Activated CD4-positive, alpha-beta T cell treated with anti-CD3 and anti-CD28 coated beads, Interleukin-2, Interleukin-6, amounts not matched to agents 100 ng/mL and 50 ng/mL, durations not matched to agents 16 hours and 8 hours (primary cell): Measurements from ENCODE around the gene CACFD1.

ENCODE experiments used
- DNase-seq: peaks from one replicate; pipeline ENCODE4 v3.0.0-alpha.2; 2020

The CACFD1 gene

DNA sequence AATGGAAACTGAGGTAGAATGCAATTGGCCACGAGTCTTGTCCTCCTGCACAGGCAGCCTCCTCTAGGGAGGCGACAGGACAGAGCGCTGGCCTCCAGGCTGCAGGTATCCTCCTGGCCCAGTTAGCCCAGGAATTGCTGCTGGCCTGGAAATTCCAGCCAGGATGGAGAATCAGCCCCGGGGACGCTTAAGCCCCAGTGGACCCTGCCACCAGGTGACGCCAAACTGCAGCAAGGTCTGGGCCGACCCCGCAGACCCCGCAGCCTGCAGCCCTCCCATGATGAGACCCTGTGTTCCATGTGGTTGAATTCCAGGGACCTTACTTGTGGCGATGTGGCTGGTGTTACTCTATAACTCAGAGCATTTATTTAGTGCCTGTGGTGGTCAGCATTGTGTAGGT is 7.3 kb downstream of the CACFD1 start:
- no peak for DNase-seq

DNA sequence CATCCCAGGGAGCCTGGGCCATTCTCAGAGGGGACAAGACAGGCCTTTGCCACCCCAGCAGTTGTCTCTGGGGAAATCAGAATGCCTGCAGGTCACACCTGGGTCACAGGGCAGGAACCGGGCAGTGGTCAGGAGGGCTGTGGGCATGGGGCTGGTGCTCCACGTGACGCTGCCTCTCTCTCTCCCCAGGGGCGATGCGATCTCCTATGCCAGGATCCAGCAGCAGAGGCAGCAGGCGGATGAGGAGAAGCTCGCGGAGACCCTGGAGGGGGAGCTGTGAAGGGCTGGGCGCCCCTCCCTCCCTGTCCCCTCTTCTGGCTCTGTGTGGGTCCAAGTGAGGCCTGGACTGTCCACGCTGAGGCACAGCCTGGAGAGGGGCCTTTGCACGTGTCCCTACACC is 8.6 kb downstream of the CACFD1 start:
- DNase-seq, result no peak

DNA sequence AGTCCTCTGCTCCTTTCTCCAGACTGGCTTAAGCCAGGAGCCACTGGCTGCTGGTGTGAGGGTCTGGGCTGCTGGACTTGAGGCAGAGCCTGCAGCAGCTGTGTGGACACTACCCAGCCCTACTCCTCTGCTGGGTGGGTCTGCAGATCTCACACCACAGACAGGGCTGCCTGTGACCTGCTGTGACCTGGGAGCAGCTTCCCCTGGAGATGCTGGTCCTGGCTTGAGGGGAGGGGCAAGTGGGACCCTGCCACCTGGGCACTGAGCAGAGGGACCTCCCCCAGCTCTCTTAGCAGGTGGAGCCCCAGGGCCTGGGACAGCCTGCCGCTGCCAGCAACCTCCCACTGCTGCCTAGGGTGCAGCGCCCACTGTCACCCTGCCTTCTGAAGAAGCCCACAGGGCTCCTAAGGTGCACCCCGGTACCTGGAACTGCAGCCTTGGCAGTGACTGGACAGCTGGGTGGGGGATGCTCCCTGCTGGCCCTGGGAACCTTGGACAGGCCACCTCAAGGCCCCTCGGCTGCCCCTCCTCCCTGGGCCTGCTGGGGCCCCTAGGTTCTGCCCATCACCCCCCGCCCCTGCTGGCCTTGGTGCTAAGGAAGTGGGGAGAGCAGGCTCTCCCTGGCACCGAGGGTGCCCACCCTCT is 9.1 kb downstream of the CACFD1 start:
- DNase-seq, result no peak

DNA sequence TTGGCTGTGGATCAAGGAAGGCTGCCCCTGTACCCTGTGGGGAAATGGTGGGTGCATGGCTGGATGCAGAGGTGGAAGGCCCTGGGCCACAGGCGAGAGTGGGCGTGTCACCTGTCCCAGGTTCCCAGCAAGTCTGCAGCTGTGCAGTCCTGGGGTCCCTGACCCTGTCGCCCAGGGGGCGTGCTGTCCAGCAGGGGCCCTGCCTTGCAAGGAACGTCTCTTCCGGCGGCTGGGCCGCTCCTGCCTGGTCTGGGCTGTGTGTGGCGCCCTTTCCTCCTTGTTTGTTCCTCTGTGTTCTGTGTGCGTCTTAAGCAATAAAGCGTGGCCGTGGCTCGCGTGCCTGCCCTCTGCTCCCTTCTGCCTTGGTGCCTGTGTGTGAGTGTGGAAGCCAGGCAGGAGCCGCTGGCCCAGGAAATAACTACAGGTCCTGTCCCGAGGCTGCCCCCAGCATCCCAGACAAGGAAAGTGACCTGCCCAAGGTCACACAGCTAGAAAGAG is 10.7 kb downstream of the CACFD1 start:
- DNase-seq, result no peak

DNA sequence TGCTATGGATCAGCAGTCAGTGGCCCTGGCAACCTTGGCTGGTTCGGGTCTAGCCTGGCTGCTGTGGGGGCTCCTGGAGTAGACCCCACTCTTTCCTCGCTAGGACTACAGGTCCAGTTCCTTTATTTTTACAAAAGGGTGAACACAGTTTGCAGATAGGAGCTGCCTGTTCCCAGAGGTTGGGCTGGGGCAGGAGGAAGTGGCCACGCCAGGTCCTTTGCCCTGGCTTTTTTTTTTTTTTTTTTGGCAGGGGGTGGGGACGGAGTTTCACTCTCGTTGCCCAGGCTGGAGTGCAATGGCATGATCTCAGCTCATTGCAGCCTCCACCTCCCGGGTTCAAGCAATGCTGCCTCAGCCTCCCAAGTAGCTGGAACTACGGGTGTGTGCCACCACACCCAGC is 11.2 kb downstream of the CACFD1 start:
- DNase-seq, result no peak

DNA sequence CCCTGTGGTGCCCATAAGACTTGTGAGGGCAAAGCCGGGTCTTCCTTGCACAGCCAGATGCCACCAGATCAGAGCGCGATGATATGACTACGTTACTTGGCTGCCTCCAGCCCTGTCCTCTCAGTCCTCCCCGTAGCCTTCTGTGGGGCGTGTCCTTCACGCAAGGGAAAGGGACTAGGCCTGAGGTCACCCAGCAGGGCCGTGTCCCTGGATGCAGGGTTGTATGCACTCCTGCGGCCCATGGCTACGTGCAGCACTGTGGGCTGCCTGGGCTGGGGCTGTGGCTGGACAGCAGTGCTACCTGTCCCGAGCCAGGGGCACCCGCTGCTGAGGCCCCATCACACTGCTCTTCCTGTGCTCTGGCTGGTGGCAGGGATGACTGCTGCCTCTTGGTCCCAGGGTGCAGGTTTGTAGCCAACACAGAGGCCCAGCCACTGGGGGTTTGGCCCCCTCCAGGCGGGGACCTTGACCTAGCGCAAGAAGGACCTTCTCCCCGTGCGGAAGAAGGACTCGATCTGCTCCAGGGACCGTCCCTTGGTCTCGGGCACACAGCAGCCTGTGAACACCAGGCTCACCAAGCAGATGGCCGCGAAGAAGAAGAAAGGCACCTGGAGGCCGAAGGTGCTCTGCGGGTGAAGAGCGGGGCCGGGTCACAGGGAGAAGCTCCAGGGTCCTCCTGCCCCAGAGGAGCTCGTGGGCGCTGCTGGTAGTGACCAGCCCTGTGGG is 11.9 kb downstream of the CACFD1 start:
- DNase-seq, result no peak

DNA sequence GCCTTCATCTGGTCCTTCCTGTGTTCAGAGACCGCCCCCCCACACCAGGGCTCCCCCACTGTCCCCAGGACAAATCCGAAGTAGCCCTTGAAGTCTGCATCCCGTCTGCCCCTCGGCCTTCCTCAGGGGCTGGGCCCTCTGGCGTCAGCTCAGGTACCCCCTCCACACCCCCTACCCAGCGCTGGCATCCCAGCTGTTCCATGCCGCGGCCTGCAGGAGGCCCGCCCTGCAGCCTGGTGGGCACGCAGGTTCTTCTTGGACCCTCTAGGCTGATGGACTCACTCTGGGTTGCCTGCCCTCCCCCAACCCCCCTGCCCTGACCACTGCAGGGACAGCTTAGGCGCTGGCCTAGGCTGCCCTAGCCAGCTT is 12.5 kb downstream of the CACFD1 start:
- no peak for DNase-seq

DNA sequence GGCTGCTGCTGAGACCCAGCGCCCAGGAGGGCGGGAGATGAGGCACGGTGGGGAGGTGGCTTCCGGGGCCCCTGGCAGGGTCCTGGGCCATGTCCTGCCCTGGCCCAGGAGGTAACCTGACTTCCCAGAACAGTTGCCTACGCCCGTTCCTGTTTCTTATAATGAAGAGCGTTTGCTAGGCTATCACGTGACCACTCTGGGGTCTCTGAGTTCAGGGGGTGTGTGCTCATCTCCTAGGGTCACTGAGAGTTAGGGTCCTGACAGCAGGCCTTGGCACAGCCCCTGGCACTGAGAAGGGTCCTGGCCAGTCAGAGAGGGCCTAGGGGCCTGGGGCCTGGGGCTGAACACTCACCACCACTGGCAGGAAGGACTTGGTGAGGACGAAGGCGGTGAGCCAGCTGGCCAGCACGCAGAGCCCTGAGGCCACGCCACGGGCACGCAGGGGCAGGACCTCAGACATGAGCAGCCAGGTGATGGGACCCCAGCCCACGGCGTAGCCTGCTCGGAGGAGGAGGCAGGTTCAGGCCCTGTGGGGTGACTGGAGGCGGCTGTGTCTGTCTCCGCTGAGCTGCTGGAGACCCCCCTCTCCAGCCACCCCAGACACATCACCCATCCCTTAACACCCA is 13.1 kb downstream of the CACFD1 start:
- DNase-seq, result no peak

DNA sequence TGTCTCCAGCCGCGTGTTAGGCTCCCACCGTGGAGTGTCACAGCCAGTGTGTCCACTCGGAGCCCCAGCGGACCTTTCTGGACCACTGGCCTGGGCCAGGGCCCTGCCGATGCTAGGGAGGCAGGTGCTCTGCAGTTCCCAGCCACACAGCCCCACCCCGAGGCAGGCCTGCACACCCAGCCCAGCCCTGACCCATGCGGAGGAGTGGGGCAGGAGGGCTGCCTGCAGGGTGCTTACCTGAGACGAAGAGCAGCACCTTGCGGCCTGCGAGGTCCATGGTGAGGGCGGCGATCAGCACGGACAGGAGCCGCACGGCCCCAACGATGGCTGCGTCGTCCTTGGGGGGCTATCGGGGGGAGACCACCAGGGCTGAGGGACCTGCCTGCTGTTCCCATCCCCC is 14.0 kb downstream of the CACFD1 start:
- DNase-seq, result no peak

DNA sequence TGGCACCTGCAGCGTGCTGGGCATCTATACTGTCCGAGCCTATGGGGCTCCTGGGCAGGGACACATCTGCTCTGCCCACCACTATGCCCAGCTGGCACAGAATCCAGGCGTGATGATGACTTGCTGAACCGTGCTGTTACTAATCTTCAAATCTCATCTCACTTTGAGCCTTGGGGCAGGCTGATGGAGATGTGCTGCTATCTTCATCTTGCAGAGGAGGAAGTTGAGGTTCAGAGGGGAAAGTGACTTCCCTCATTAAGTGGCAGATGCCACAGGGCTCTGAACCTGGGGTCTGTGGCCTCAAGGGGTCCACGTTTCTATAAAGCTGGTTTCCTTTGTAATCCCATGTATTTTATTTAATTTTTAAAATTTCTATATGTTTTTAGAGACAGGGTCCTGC is 14.4 kb downstream of the CACFD1 start:
- no peak for DNase-seq

DNA sequence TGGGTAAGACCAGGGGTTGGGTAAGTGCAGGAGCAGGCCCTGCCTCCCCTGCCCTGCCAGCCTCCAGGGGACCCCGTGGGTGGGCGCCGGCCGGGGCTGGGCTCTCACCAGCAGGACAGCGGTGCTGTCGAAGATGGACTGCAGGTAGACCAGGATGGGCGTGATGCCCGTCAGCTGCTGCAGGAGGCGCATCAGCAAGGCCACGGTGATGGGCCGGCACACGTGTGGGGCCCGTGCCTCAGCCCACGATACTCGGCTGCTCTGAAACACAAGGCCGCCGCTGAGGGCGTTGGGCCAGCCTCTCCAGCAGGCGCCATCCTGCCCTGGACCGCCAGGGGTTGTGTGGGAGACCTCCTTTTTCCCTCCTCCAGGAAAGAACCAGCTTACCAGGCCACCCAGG is 15.1 kb downstream of the CACFD1 start:
- DNase-seq, result no peak

DNA sequence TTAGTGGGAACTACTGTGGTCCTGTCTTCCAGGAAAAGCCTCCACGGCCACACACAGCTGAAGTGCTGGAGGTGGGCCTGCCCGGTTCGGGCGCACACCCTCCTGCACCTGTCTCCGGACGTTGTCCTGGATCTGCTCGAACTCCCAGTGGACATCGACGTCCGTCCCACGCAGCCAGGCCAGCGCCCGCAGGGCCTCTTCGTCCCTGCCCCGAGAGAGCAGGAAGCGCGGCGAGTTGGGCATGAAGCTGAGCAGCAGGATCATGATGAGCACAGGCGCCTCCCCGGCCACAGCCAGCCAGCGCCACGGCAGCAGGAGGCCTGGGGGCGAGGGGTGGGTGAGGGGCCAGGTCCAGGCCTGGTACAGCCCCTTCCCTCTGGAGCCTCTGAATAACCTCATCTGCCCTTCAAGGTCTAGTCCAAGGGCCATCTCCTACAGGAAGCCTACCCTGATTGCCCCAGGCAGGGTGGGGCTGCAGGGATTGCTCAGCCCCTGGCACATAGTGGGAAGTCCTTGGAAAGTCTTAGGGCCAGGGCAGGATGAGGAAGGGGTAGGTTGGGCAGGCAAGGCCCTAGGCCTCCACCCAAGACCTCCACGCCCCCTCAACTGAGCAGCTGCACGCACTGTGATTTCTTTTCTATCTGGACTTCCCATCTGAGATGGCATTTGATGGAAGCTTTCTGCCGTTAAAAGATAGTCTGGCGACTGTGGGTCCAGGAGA is 15.7 kb downstream of the CACFD1 start:
- DNase-seq, result no peak

DNA sequence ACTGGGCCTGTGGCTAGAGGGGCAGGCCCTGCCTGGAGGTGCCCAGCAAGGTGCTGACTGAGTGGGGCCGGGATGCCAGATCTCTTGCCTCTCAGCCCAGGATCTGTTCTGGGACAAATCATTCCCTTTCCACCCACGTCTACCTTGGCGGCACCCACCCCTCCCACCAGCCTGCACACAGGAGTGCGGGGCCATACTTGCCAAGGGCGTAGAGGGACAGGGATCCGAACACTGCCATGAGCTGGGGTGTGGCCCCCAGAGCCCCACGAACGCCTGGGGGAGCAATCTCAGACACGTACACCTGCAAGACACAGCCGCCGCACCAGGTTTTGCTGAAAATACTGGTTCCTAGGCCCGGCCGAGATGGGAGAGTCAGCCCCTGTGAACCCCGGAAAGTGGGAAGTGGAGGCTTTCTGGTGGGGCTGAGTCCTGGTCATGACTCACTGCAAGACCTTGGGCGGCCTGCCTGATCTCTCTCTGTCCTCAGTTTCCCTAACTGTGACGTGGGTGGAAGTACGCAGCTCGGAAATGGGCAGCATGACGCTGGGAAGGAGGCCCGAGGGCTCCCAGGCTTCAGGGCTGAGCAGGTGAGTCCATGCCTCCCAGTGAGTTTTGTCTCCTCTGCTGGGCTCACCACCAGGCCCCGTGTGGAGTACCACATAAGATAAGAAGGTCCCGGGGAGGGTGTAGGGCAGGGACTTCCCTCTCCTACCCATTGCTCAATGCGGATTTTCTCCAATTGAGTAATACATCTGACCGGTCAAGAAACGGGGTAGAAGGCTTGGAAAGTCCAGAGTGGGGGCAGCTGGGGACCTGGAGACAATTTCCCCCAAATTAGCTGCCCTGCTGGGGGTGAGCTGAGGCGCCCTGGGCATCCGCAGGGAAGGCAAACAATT is 16.5 kb downstream of the CACFD1 start:
- DNase-seq, result no peak

DNA sequence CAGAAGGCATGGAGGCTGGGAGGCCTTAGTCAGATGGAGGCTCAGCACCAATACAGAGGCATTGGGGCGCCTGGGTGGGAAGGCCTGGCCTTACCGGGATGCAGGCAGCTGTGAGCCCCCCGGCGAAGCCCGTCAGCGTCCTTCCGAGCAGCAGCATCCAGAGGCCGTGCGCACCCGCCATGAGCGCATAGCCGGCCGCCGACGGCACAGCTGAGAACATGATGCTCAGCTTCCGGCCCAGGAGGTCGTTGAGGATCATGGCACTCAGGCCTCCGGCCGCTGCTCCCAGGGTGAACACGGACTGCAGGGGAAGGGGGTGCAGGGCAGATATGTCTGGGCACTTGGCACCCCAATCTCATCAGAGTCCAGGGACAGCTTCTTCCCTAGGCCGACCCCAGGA is 17.2 kb downstream of the CACFD1 start:
- DNase-seq, result no peak

DNA sequence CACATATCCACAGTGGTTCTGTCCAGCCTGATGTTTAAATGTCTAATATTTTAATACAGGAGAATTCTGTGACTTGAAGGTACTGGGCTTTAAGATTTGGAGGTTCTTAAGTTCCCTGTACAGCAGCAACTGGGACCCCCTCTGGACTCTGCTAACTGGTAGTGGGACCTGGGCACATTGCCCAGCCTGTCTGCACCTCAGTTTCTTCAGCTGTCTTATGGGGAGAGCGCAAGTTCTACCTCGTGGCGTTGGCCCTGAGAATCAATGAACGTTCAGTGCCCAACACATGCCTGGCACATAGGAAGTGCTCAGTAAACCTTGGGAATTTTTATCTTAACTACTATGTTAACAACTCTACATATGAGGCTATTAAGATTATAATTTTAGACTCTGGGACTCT is 17.7 kb downstream of the CACFD1 start:
- no peak for DNase-seq

DNA sequence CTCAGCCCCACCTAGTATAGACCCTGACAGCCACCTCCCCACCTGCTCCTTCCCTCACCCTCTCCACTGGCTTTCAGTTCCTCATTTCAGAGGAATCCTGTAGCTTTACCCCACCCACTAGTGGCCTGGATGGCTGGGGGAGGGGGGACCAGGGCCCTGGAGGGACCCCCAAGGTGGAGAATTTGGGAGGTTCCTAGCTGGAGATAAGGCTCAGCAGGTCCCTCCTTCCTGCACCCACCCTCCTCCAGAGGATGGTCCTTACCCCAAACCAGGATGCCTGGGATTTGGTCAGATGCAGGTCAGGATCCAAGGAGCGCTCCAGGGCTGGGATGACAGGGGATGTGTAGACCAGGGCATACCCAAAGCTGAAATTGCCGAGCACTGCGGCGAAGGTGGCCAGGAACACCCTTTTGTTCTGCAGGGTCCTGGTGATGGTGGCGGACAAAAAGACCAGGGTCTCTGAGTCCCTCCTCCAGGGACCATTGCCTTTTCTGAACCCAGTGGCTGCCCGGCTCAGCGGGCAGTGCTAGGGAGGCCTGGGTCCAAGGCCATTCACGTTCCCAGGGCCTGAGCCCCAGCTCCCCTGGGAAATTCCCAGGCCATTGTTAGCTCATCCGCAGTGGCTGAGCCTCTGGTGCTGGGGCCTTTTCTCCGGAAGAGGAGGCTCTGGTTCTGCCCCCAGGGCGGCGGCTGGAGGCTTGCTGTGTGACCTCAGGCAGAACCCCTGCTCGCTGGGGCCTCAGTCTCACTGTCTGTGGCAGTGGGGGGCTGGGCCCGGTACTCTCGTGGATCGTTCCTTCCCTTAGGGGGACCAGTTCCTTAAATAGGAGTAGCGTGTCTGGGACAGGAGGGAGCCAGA is 18.4 kb downstream of the CACFD1 start:
- DNase-seq, result no peak

DNA sequence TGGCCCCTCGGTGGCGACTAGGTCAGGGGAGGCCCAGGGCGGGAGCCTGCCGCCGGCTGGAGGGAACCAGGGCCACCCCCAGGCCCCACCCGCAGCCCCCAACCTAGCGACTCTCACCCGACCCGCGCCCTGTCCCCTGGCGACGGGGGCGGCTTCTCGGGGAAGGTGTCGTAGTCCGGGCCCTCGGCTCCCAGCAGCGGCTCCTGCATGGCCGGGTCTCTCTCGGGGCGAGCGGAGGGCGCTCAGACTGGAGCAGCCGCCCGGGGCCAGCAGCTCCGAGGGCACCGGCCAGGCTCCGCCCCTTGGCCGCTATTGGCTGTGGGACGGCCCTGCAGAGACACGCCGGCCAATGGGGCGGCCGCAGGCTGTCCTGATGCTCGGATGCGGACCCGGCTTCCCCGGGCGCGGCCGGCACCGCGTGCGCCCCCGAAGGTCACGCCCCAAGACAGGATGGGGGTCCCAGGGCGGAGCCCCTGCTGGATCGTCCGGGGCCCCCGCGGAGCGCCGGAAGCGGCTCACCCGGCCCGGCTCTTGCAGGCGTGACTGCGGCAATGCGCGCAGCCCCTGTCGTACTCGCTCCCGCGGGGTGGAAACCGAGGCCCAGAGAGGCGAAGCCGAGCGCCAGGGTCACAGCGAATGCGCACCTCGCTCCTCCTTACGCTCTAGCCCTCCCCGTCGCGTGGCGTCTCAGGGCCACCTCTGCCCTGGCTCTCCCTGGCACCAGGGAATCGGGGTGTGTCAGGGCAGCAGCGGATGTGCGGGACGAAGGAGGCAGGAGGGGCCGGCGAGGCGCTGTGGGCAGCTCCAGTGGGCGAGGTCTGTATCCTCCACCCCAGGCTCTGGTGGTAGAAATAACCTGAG is 19.3 kb downstream of the CACFD1 start, which contains the start of gene SLC2A6:
SLC2A6 (minus strand) TSS at position 249 of the 861 bp plus-strand sequence; CDS start at position 209, 40 bp downstream.
- peak; percentile 89 for DNase-seq

DNA sequence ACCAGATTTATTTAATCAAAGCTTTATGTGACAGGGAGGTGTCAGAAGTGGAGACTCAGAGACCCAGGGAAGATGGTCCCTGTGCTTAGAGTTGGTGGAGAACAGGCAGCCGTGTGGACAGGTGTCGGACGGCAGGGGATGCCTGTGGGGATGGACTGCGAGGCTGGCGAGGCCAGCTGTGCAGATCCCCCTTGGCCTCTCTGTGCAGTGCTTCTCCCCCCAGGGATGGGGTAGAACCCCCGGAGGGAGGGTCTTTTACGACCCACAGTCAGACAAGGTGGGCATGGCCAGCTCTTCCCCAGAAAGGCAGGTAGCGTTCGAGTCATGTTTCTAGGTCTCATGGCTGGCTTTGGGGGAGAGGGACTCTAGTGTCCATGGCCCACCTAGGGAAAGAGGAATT is 23.8 kb downstream of the CACFD1 start:
- no peak for DNase-seq

DNA sequence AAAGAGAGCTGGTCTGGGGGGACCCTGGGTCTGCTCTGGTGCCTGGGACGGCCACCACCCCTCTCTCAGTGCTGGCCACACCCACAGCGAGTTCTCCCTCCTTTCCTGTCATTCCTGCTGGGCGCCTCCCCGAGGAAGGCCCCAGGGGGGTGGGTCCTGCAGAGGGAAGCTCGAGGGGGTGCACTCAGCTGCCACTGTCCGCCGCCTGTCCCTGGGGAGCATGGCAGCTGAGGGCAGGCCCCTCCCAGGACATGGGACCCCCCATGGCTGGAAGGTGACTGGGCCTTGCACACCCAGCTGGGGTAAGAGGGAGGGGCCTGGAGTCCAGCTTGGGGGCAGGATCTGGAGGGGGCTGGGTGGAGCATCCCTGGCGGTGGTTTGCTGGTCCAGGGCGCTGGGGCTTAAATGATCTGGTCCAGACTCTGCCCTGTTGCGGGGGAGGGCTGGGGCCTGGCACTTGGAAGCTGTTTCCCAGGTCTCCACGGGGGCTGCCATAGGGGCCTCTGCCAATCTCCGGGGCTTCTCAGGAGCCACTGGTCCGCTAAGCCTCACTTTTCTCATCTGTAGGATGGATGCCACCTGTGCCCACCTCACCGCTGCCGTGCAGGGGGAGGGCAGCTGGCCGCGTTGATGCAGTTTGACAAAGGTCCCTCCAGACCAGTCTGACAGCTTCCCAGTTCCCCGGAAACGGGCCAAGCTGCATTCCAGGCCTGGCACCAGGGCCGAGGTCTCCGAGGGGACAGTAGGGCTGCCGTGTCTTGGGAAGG is 25.1 kb downstream of the CACFD1 start:
- DNase-seq, result no peak
